Sigmoid colon (tissue), 4 donors: ENCODE measurements around the gene CHRNB2.

ENCODE experiments used
- POLR2A ChIP-seq, 2 donors: fragments of 450-650 bp; IDR thresholded peaks; one replicate each; pipeline ENCODE4 v1.6.1; 2016; ENCODE audit warnings: antibody characterized with exemption in 2 of 2, mild to moderate bottlenecking in 2 of 2, moderate library complexity in 2 of 2
- POLR2AphosphoS5 ChIP-seq, 4 donors: sonication (generic); formaldehyde crosslinking; IDR thresholded peaks; one replicate each; pipeline ENCODE4 v1.6.1; 2017; ENCODE audit warnings: antibody characterized with exemption in 4 of 4
- TF ChIP-seq, protein P1 (sequence below), 4 experiments: fragments of 450-650 bp in 3 of 4; fragments of 200-600 bp in 1 of 4; IDR thresholded peaks; one replicate each; pipeline ENCODE4 v1.5.1; 2016 to 2019; ENCODE audit warnings: antibody characterized with exemption in 4 of 4, mild to moderate bottlenecking in 3 of 4, moderate library complexity in 2 of 4

DNA sequence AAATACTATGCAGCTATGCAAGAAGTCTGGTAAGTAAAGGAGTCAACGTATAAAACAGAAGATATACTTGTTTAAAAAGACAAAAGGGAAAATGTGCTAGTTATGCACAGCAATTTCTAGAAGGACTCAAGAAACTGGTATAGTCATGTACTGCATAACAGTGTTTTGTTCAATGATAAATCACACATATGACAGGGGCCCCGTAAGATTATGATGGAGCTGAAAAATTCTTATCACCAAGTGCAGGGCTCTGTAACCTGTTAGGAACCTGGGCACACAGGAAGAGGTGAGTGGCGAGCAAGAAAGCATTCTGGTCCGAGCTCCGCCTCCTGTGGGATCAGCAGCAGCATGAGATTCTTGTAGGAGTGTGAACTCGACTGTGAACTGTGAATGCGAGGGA lies 27.2 kb downstream of the CHRNB2 start:
- TF ChIP-seq, protein P1, sequence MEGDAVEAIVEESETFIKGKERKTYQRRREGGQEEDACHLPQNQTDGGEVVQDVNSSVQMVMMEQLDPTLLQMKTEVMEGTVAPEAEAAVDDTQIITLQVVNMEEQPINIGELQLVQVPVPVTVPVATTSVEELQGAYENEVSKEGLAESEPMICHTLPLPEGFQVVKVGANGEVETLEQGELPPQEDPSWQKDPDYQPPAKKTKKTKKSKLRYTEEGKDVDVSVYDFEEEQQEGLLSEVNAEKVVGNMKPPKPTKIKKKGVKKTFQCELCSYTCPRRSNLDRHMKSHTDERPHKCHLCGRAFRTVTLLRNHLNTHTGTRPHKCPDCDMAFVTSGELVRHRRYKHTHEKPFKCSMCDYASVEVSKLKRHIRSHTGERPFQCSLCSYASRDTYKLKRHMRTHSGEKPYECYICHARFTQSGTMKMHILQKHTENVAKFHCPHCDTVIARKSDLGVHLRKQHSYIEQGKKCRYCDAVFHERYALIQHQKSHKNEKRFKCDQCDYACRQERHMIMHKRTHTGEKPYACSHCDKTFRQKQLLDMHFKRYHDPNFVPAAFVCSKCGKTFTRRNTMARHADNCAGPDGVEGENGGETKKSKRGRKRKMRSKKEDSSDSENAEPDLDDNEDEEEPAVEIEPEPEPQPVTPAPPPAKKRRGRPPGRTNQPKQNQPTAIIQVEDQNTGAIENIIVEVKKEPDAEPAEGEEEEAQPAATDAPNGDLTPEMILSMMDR (IDR thresholded peaks at IDR 0.05) = no peak
- TF ChIP-seq POLR2AphosphoS5 (IDR thresholded peaks at IDR 0.05) (no peak), POLR2A (IDR thresholded peaks at IDR 0.05) (no peak)
